Osteoblast (primary cell): Measurements from ENCODE around the gene FRMD4A. TPM values are rescaled to one million over a fixed set of nuclear protein-coding genes. Genes with fewer than 3 reads are reported as not detected.

ENCODE experiments used
- DNase-seq: peaks from one replicate; pipeline ENCODE4 v3.0.0; 2011; ENCODE audit warnings: low spot score, mixed read lengths; ENCODE audit not compliant: insufficient read length; ENCODE audit errors: missing footprints
- H2AFZ ChIP-seq: 2 replicates; pipeline ENCODE4 v1.6.0; 2011; ENCODE audit warnings: mild to moderate bottlenecking, low read length
- H3K27ac ChIP-seq: 2 replicates; pipeline ENCODE4 v1.5.1; 2011; ENCODE audit warnings: mild to moderate bottlenecking, low read depth, low read length, moderate library complexity
- H3K27me3 ChIP-seq: 2 replicates; pipeline ENCODE4 v1.6.0; 2012; ENCODE audit warnings: mild to moderate bottlenecking, control low read depth, inconsistent platforms, low read length, moderate library complexity; ENCODE audit not compliant: insufficient read depth
- H3K36me3 ChIP-seq: 2 replicates; pipeline ENCODE4 v1.5.1; 2011; ENCODE audit warnings: mild to moderate bottlenecking, low read length, control low read depth, moderate library complexity; ENCODE audit not compliant: insufficient read depth
- H3K4me1 ChIP-seq: 2 replicates; pipeline ENCODE4 v1.5.1; 2011; ENCODE audit warnings: mild to moderate bottlenecking, low read length, control low read depth, moderate library complexity; ENCODE audit not compliant: insufficient read depth
- H3K4me2 ChIP-seq: 2 replicates; pipeline ENCODE4 v1.6.0; 2011; ENCODE audit warnings: mild to moderate bottlenecking, low read length; ENCODE audit not compliant: insufficient read depth
- H3K4me3 ChIP-seq: fragments of 200-600 bp; sonication (generic); 3 replicates; pipeline ENCODE4 v1.5.1; 2012; ENCODE audit warnings: mild to moderate bottlenecking, low read length, inconsistent platforms; ENCODE audit not compliant: insufficient read depth
- H3K79me2 ChIP-seq: 2 replicates; pipeline ENCODE4 v1.6.0; 2012; ENCODE audit warnings: mild to moderate bottlenecking, low read length, control low read depth, inconsistent platforms; ENCODE audit not compliant: insufficient read depth
- H3K9me3 ChIP-seq: 2 replicates; pipeline ENCODE4 v1.5.1; 2011; ENCODE audit warnings: low read depth, low read length, control low read depth
- H4K20me1 ChIP-seq: 2 replicates; pipeline ENCODE4 v1.6.0; 2012; ENCODE audit warnings: mild to moderate bottlenecking, low read length, control low read depth; ENCODE audit not compliant: insufficient read depth
- CTCF ChIP-seq: IDR thresholded peaks from 2 replicates; pipeline ENCODE4 v1.5.1; 2011; ENCODE audit warnings: mild to moderate bottlenecking, low read depth, low read length, moderate library complexity; ENCODE audit errors: extremely low read depth
- total RNA-seq: library from RNA; depleted of rRNA; stranded (reverse); fragments of >200 nt; gene quantifications from 2 replicates; pipeline ENCODE4 v1.2.3, GENCODE V29; 2012

The FRMD4A gene
- total RNA-seq, 1 donor, result 41.3 TPM

- no peaks in the 10 kb centered on the region for H4K20me1 ChIP-seq
- no peak overlapping the region for H3K4me3 ChIP-seq
- H3K27me3 ChIP-seq, result no peaks in the 10 kb centered on the region
- no peaks in the 10 kb centered on the region for H3K4me1 ChIP-seq
- TF ChIP-seq CTCF, result no peak
- peaks cover 15% of the 10 kb centered on the region for H3K36me3 ChIP-seq
- H3K27ac ChIP-seq, result no peak overlapping the region
- H3K9me3 ChIP-seq, result no peaks in the 10 kb centered on the region
- no peak overlapping the region for H2AFZ ChIP-seq
- no peaks in the 10 kb centered on the region for H3K79me2 ChIP-seq
- no peak for DNase-seq
- no peak overlapping the region for H3K4me2 ChIP-seq
Measured at GRCh38 chr10:13732465-13732881, 598.3 kb downstream of the FRMD4A start.

- Histone ChIP-seq H3K27me3 (no peaks in the 10 kb centered on the region), H3K4me2 (no peak overlapping the region), H3K27ac (no peak overlapping the region), H3K36me3 (peaks cover 14% of the 10 kb centered on the region), H2AFZ (no peak overlapping the region), H4K20me1 (no peaks in the 10 kb centered on the region), H3K79me2 (no peaks in the 10 kb centered on the region), H3K9me3 (no peaks in the 10 kb centered on the region), H3K4me1 (no peaks in the 10 kb centered on the region), H3K4me3 (no peak overlapping the region)
- peak; percentile 73 for DNase-seq
- TF ChIP-seq CTCF, result no peak
Measured at GRCh38 chr10:13731799-13732198, 598.9 kb downstream of the FRMD4A start.

GRCh38 chr10:13730956-13731355 lies 599.8 kb downstream of the FRMD4A start:
- Histone ChIP-seq H3K4me3 (no peak overlapping the region), H3K4me1 (no peaks in the 10 kb centered on the region), H3K9me3 (no peaks in the 10 kb centered on the region), H3K4me2 (no peak overlapping the region), H3K27ac (no peak overlapping the region), H4K20me1 (no peaks in the 10 kb centered on the region), H2AFZ (no peak overlapping the region), H3K27me3 (no peaks in the 10 kb centered on the region), H3K36me3 (peaks cover 13% of the 10 kb centered on the region), H3K79me2 (no peaks in the 10 kb centered on the region)
- DNase-seq, result no peak
- TF ChIP-seq CTCF, result no peak

- Histone ChIP-seq H3K36me3 (peaks cover 13% of the 10 kb centered on the region), H3K27me3 (no peaks in the 10 kb centered on the region), H3K4me1 (no peaks in the 10 kb centered on the region), H3K9me3 (no peaks in the 10 kb centered on the region), H3K79me2 (no peaks in the 10 kb centered on the region), H3K27ac (no peak overlapping the region), H3K4me3 (no peak overlapping the region), H3K4me2 (no peak overlapping the region), H2AFZ (no peak overlapping the region), H4K20me1 (no peaks in the 10 kb centered on the region)
- no peak for TF ChIP-seq CTCF
- no peak for DNase-seq
Measured at GRCh38 chr10:13730306-13730652, 600.4 kb downstream of the FRMD4A start.
